ENCODE measurements around the gene SCG5.

SCG5 gene

DNA sequence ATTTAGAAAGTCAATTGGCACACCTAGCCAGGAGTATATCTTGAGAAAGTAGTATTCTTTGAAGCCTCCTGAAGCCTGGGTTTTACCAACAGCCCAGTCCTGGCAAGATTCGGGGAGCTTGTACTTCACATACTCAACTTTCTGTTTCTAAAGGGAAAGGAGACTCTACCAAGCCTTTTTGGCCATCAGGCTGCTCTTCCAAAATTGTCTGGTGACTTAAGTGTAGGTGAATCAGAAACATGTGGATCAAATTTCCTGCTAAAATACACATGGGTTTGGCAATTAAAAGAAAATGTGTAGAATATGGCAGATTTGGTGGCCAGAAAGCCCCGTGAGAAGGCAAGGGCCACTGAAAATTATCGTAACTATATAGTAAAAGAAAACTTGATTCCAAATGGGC lies 60.4 kb downstream of the SCG5 start:
- DNase-seq (ENCODE audit: low spot score): no peak
- in situ Hi-C loops (cut with MboI; ENCODE audit: low sequenced_read_pairs, unreplicated experiment): no loop called here
- TF ChIP-seq, protein P1, sequence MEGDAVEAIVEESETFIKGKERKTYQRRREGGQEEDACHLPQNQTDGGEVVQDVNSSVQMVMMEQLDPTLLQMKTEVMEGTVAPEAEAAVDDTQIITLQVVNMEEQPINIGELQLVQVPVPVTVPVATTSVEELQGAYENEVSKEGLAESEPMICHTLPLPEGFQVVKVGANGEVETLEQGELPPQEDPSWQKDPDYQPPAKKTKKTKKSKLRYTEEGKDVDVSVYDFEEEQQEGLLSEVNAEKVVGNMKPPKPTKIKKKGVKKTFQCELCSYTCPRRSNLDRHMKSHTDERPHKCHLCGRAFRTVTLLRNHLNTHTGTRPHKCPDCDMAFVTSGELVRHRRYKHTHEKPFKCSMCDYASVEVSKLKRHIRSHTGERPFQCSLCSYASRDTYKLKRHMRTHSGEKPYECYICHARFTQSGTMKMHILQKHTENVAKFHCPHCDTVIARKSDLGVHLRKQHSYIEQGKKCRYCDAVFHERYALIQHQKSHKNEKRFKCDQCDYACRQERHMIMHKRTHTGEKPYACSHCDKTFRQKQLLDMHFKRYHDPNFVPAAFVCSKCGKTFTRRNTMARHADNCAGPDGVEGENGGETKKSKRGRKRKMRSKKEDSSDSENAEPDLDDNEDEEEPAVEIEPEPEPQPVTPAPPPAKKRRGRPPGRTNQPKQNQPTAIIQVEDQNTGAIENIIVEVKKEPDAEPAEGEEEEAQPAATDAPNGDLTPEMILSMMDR (IDR thresholded peaks at IDR 0.05; ENCODE audit: borderline replicate concordance, control extremely low read depth, extremely low read depth, insufficient read depth, missing control alignments): no peak

DNA sequence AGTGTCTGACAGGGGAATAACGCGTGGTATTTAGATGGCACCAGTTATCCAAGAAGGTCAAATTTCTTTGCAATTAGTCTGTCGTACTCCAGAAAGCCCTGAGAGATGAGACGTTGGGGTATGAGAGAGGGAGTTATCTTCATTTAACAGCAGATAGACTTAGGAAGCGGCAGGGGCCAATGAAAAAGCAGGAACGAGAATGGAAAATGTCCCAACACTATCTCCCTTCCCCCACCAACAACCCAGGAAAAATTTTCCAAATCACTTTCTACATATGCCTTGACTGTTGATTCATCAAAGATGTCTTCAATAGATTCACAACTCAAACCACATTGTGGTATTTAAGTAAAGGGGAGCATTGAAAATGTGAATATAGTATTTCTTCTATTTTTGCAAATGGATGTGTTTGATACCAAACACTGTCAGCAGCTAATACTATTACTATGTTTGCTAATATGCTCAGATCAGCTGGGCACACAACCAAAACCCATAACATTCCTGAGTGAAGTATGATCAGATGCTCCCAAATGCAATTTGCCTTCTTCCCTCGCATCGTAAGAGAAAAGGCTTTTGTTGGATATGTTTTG lies 63.0 kb downstream of the SCG5 start:
- no peak for DNase-seq (ENCODE audit: low spot score)
- TF ChIP-seq, protein P1 (IDR thresholded peaks at IDR 0.05; ENCODE audit: borderline replicate concordance, control extremely low read depth, extremely low read depth, insufficient read depth, missing control alignments): no peak
- in situ Hi-C loops (cut with MboI; ENCODE audit: low sequenced_read_pairs, unreplicated experiment): no loop called here

DNA sequence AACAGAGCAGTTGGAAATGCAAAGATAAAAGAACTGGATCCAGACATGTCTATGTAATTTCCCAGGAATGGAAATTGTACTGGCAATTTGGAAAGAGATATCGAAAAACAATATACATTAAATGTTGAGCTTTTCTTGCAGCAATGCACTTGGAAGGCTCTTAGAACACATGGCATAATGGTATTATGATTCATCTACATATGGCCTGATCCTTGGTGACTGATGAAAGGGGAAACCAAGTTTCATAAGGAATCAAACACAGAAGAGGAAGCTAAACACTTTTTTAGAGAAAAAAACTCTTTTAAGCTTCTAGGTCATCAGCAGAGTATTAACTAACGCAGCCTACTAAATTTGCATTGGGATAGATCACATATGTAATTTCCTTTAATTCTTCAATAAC lies 63.9 kb downstream of the SCG5 start:
- DNase-seq (ENCODE audit: low spot score): no peak
- TF ChIP-seq, protein P1 (IDR thresholded peaks at IDR 0.05; ENCODE audit: borderline replicate concordance, control extremely low read depth, extremely low read depth, insufficient read depth, missing control alignments): no peak
- in situ Hi-C loops (cut with MboI; ENCODE audit: low sequenced_read_pairs, unreplicated experiment): no loop called here

DNA sequence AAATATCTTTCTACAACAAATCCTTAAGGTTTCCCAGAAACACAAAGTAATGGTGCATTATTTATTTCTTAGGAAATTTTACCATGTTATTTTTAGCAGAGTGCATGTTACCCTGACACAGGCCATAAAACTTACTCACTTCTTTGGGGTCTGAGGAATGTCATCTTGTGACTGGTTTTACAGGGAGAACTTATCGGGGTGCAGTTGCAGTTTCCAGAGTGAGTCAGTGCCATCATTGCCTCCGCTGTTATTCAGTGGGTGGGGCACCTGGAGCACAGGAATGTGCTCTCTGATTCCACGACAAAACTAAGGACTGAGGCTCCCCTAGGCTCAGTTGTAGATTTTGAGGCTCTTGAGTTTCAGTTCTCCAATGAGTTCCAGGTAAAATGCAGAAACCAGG lies 65.2 kb downstream of the SCG5 start:
- no peak for DNase-seq (ENCODE audit: low spot score)
- in situ Hi-C loops (cut with MboI; ENCODE audit: low sequenced_read_pairs, unreplicated experiment): no loop called here
- TF ChIP-seq, protein P1 (IDR thresholded peaks at IDR 0.05; ENCODE audit: borderline replicate concordance, control extremely low read depth, extremely low read depth, insufficient read depth, missing control alignments): no peak

GRCh38 chr15:32707436-32707835 lies 65.9 kb downstream of the SCG5 start:
- no peak for DNase-seq (ENCODE audit: low spot score)
- in situ Hi-C loops (cut with MboI; ENCODE audit: low sequenced_read_pairs, unreplicated experiment): no loop called here
- TF ChIP-seq, protein P1 (IDR thresholded peaks at IDR 0.05; ENCODE audit: borderline replicate concordance, control extremely low read depth, extremely low read depth, insufficient read depth, missing control alignments): no peak

- no peak for DNase-seq (ENCODE audit: low spot score)
- TF ChIP-seq, protein P1 (IDR thresholded peaks at IDR 0.05; ENCODE audit: borderline replicate concordance, control extremely low read depth, extremely low read depth, insufficient read depth, missing control alignments): no peak
- in situ Hi-C loops (cut with MboI; ENCODE audit: low sequenced_read_pairs, unreplicated experiment): no loop called here
Measured at GRCh38 chr15:32709295-32710033, 68.0 kb downstream of the SCG5 start.
